BLaER1 (cell line): ENCODE measurements around the gene SLC26A8.
"Not testable (repeated sequence)": the region's sequence is repeated elsewhere in the genome, so short reads cannot be mapped to it uniquely, and the experiment has no call there.

Experiments
- H3K27ac ChIP-seq: shearing (Covaris generic); formaldehyde crosslinking; 2 replicates; pipeline ENCODE4 v1.8.1; 2022
- H3K27me3 ChIP-seq: shearing (Covaris generic); formaldehyde crosslinking; 2 replicates; pipeline ENCODE4 v1.8.1; 2022
- H3K36me3 ChIP-seq: shearing (Covaris generic); formaldehyde crosslinking; 2 replicates; pipeline ENCODE4 v1.8.1; 2022
- H3K4me1 ChIP-seq: shearing (Covaris generic); formaldehyde crosslinking; 2 replicates; pipeline ENCODE4 v1.8.1; 2022
- H3K4me2 ChIP-seq: shearing (Covaris generic); formaldehyde crosslinking; 2 replicates; pipeline ENCODE4 v1.8.1; 2022
- H3K4me3 ChIP-seq: shearing (Covaris generic); formaldehyde crosslinking; 2 replicates; pipeline ENCODE4 v1.8.1; 2022
- H3K9ac ChIP-seq: shearing (Covaris generic); formaldehyde crosslinking; 2 replicates; pipeline ENCODE4 v1.8.1; 2022
- H3K9me3 ChIP-seq: shearing (Covaris generic); formaldehyde crosslinking; 2 replicates; pipeline ENCODE4 v1.8.1; 2022
- H4K20me1 ChIP-seq: shearing (Covaris generic); formaldehyde crosslinking; 2 replicates; pipeline ENCODE4 v1.8.1; 2022
- Cebpa-rat ChIP-seq: shearing (Covaris generic); IDR thresholded peaks from 2 replicates; pipeline ENCODE4 v1.8.1; 2022

The SLC26A8 gene

DNA sequence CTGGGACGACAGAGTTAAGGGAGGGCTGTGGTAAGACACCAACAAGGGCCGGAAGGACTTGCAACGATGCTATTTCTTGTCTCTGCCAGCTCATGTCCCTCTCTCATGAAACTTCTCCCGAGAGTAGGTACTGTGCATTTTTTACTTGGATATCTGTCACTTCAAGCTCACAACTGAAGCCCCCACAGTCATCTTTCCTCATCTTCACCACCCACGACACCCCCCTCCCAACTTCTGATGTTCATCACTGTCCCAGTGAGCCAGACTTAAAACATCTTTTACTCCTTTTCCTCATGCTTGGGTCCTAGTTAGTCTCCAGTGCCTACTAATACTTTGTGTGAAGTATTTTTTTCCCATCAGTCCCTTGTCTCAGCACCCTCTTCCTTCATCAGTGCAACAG, 68.9 kb downstream of the SLC26A8 start:
- H3K4me2 ChIP-seq: no peak overlapping the region
- H3K36me3 ChIP-seq: no peaks in the 10 kb centered on the region
- H3K27me3 ChIP-seq: no peaks in the 10 kb centered on the region
- H3K9ac ChIP-seq: no peak overlapping the region
- no peak overlapping the region for H3K4me3 ChIP-seq
- TF ChIP-seq Cebpa-rat: no peak
- no peaks in the 10 kb centered on the region for H3K9me3 ChIP-seq
- no peaks in the 10 kb centered on the region for H4K20me1 ChIP-seq
- H3K27ac ChIP-seq: no peak overlapping the region
- peaks cover 33% of the 10 kb centered on the region for H3K4me1 ChIP-seq

DNA sequence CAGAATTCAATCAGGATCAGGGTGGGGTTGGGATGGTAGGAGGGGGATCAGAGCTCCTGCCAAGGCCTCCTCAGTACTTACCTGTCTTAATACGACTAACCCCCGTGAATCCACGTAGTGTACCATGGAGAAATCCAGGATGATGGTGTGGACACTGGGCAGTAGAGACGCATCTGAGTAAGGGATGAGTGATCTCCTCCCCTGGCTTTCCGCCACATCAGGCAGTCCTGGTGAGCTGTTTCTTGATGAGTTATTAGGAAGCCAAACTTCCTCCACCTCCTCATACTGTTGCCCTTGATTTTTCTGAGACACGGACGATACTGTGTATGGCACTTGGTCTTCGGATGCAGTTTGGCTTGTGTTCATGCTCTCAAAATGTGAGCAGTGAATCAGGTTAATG, 69.4 kb downstream of the SLC26A8 start:
- Histone ChIP-seq H3K9ac (no peak overlapping the region), H3K27me3 (no peaks in the 10 kb centered on the region), H3K4me3 (no peak overlapping the region), H3K36me3 (no peaks in the 10 kb centered on the region), H3K4me1 (peaks cover 33% of the 10 kb centered on the region), H3K27ac (no peak overlapping the region), H3K9me3 (no peaks in the 10 kb centered on the region), H4K20me1 (no peaks in the 10 kb centered on the region), H3K4me2 (no peak overlapping the region)
- no peak for TF ChIP-seq Cebpa-rat

DNA sequence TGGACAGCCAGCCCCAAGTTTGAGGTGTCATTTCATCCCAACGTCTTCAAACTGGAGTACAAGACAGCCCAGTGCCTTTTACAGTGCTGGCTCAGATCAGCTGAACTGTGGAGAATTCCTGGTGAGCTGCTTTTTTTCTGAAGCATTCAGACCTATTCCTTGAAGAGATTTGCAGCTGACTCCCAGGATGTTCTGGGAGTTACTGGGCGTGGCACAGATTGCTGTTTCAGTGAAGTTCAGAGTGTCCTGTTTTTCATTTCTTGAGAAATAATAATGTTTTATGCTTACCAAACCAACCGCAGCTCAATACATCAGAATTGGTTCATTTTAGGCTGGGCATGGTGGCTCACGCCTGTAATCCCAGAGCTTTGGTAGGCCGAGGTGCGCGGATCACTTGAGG, 70.1 kb downstream of the SLC26A8 start:
- H3K9ac ChIP-seq: no peak overlapping the region
- peaks cover 33% of the 10 kb centered on the region for H3K4me1 ChIP-seq
- H3K9me3 ChIP-seq: no peaks in the 10 kb centered on the region
- H3K4me3 ChIP-seq: no peak overlapping the region
- no peak for TF ChIP-seq Cebpa-rat
- 0 out of 2 replicates have a peak overlapping the region, but pooled peaks have one; percentile 56 for H3K4me2 ChIP-seq
- H3K27me3 ChIP-seq: no peaks in the 10 kb centered on the region
- no peak overlapping the region for H3K27ac ChIP-seq
- H4K20me1 ChIP-seq: no peaks in the 10 kb centered on the region
- H3K36me3 ChIP-seq: no peaks in the 10 kb centered on the region

DNA sequence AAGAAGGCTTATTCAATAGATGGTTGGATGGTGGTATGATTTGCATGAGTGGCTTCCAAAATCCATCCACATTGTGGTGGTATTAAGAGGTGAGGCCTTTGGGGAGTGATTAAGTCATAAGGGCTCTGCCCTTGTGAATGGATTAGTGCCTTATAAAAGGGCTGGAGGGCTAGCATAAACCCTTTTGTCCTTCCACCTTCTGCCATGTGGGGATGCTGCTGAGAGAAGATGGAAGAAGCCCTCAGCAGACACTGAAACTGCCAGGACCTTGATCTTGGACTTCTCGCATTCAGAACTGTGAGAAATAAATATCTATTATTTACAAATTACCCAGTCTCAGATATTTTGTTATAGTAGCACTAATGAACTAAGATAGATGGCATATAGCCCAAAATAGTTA, 75.7 kb downstream of the SLC26A8 start:
- no peaks in the 10 kb centered on the region for H3K9me3 ChIP-seq
- no peak overlapping the region for H3K4me2 ChIP-seq
- H3K4me3 ChIP-seq: no peak overlapping the region
- H3K27me3 ChIP-seq: no peaks in the 10 kb centered on the region
- peaks cover 27% of the 10 kb centered on the region for H3K4me1 ChIP-seq
- no peak overlapping the region for H3K9ac ChIP-seq
- TF ChIP-seq Cebpa-rat: no peak
- no peak overlapping the region for H3K27ac ChIP-seq
- no peaks in the 10 kb centered on the region for H3K36me3 ChIP-seq
- H4K20me1 ChIP-seq: no peaks in the 10 kb centered on the region

DNA sequence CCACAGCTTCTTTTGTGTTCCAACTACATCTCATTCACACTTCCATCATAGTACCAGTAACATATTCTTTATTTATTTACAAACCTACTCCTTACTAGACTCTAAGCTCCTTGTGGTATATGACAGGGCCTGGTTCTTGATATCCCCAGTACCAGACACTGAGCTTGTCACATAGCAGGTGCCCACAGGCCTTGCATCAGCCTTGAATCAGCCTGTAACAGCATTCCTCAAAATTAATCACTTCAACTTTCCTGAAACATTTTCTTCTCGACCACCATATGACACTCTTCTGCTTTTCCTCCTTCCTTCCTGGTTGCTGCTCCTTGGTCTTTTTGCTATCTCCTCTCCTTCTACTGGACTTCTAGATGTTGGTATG, 78.8 kb downstream of the SLC26A8 start:
- H3K4me2 ChIP-seq: no peak overlapping the region
- H4K20me1 ChIP-seq: no peaks in the 10 kb centered on the region
- H3K4me1 ChIP-seq: no peaks in the 10 kb centered on the region
- no peak for TF ChIP-seq Cebpa-rat
- H3K4me3 ChIP-seq: no peak overlapping the region
- H3K36me3 ChIP-seq: no peaks in the 10 kb centered on the region
- no peaks in the 10 kb centered on the region for H3K27me3 ChIP-seq
- no peak overlapping the region for H3K9ac ChIP-seq
- peaks cover 15% of the 10 kb centered on the region for H3K9me3 ChIP-seq
- no peak overlapping the region for H3K27ac ChIP-seq

DNA sequence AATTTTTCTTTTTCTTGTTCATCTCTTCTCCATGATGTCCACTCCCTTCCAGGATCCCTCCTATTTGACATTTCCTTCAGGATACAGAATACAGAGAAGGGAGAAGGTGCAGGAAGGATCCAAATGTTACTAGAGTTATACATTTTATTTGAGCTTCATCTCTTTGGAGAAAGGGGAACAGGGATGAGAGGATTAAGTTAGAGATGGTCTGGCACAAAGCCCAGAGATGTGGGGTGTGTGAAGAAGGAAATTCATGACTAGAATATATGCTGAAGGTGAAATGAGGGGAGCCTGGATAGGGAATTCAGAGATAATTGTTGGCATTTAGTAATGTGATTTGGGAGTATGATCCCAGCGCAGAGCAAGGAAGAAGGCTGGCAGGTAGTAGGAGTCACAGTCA, 81.1 kb downstream of the SLC26A8 start:
- no peak overlapping the region for H3K27ac ChIP-seq
- no peaks in the 10 kb centered on the region for H3K4me1 ChIP-seq
- no peak overlapping the region for H3K4me2 ChIP-seq
- H3K27me3 ChIP-seq: no peaks in the 10 kb centered on the region
- H4K20me1 ChIP-seq: no peaks in the 10 kb centered on the region
- H3K9ac ChIP-seq: no peak overlapping the region
- TF ChIP-seq Cebpa-rat: no peak
- no peak overlapping the region for H3K4me3 ChIP-seq
- H3K36me3 ChIP-seq: no peaks in the 10 kb centered on the region
- peaks cover 35% of the 10 kb centered on the region for H3K9me3 ChIP-seq

DNA sequence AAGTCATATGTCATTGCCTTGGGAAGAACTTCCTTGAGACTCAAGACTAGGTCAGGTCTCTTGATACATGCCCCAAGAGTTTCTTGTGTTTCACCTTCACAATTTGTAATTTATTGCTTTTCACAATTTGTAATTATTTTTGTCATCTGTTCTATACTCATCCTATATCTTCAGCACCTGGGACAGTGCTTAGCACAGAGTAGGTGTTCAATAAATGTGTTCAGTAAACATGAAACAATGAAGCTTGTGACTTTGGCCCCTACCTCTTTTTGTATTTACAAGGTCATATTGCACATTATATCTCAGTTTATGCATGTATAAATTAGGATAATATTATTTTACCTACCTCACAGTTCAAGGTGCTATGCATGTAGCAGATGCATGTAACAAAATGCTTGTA, 82.1 kb downstream of the SLC26A8 start:
- Histone ChIP-seq H3K27ac (no peak overlapping the region), H3K4me2 (no peak overlapping the region), H4K20me1 (no peaks in the 10 kb centered on the region), H3K9ac (no peak overlapping the region), H3K36me3 (no peaks in the 10 kb centered on the region), H3K9me3 (peaks cover 46% of the 10 kb centered on the region), H3K4me1 (no peaks in the 10 kb centered on the region), H3K27me3 (no peaks in the 10 kb centered on the region), H3K4me3 (no peak overlapping the region)
- TF ChIP-seq Cebpa-rat: no peak

DNA sequence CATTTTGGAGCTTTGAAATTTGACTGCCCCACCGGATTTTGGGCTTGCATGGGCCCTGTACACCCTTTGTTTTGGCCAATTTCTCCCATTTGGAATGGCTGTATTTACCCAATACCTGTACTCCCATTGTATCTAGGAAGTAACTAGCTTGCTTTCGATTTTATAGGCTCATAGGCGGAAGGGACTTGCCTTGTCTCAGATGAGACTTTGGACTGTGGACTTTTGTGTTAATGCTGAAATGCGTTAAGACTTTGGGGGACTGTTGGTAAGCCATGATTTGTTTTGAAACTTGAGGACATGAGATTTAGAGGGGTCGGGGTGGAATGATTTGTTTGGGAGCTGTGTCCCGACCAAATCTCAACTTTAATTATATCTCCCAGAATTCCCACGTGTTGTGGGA, 83.3 kb downstream of the SLC26A8 start:
- H3K27ac ChIP-seq, H3K4me3 ChIP-seq, H3K4me2 ChIP-seq, H3K36me3 ChIP-seq, H3K27me3 ChIP-seq, H4K20me1 ChIP-seq, H3K4me1 ChIP-seq, H3K9ac ChIP-seq: not testable (repeated sequence)
- peaks cover 55% of the 10 kb centered on the region for H3K9me3 ChIP-seq

DNA sequence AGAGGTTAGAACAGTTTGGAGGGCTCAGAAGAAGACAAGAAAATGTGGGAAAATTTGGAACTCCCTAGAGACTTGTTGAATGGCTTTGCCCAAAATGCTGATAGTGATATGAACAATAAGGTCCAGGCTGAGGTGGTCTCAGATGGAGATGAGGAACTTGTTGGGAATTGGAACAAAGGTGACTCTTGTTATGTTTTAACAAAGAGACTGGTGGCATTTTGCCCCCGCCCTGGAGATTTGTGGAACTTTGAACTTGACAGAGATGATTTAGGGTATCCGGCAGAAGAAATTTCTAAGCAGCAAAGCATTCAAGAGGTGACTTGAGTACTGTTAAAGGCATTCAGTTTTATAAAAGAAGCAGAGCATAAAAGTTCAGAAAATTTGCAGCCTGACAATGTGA, 84.4 kb downstream of the SLC26A8 start:
- not testable (repeated sequence) for H3K9ac ChIP-seq, H3K27ac ChIP-seq, H4K20me1 ChIP-seq, H3K36me3 ChIP-seq, H3K4me3 ChIP-seq, H3K27me3 ChIP-seq, H3K4me1 ChIP-seq, H3K4me2 ChIP-seq
- H3K9me3 ChIP-seq: peaks cover 55% of the 10 kb centered on the region

DNA sequence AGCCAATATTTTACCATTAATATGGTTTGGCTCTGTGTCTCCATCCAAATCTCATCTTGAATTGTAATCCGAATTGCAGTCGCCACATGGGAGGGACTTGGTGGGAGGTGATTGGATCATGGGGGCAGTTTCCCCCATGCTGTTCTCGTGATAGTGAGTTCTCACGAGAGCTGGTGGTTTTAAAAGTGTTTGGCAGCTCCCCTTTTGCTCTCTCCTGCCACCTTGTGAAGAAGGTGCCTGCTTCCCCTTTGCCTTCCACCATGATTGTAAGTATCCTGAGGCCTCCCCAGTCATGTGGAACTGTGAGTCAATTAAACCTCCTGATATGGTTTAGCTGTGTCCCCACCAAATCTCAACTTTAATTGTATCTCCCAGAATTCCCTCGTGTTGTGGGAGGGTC, 85.2 kb downstream of the SLC26A8 start:
- peaks cover 55% of the 10 kb centered on the region for H3K9me3 ChIP-seq
- H3K36me3 ChIP-seq, H3K4me3 ChIP-seq, H3K4me1 ChIP-seq, H3K27me3 ChIP-seq, H3K27ac ChIP-seq, H3K9ac ChIP-seq, H4K20me1 ChIP-seq, H3K4me2 ChIP-seq: not testable (repeated sequence)

DNA sequence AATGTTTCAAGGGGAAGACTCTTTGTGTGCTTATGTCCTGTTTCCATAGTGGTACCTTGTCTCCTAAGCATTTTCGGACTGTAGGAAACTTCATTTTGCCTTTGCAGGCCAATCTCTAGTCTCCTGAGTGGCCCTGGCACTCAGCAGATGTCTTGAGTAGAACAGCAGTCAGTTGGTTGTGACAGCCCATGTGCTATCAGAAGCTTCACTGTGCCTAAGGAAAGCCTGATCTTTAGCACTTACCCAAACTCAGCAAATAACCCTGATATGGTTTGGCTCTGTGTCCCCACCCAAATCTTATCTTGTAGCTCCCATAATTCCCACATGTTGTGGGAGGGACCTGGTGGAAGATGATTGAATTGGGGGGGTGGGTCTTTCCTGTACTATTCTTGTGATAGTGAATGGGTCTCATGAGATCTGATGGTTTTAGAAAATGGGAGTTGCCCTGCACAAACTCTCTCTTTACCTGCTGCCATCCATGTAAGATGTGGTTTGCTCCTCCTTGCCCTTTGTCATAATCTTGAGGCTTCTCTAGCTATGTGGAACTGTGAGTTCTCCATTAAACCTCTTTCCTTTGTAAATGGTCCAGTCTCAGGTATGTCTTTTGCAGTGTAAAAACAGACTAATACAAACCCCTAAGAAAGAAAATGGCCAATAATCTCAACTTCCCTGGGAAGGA, 87.6 kb downstream of the SLC26A8 start:
- Histone ChIP-seq H3K9ac (no peak overlapping the region), H3K36me3 (no peaks in the 10 kb centered on the region), H3K4me2 (no peak overlapping the region), H3K4me3 (no peak overlapping the region), H3K9me3 (peaks cover 51% of the 10 kb centered on the region), H3K4me1 (no peaks in the 10 kb centered on the region), H4K20me1 (no peaks in the 10 kb centered on the region), H3K27me3 (no peaks in the 10 kb centered on the region), H3K27ac (no peak overlapping the region)
- no peak for TF ChIP-seq Cebpa-rat
